T47D (cell line): ENCODE measurements around the gene DSCAML1.
"Not testable (repeated sequence)": the region's sequence is repeated elsewhere in the genome, so short reads cannot be mapped to it uniquely, and the experiment has no call there.

Source experiments
- DNase-seq, 2 experiments: peaks; one replicate each; pipeline versions ENCODE4 v3.0.0 to v3.0.0-alpha.2; 2011 to 2012; ENCODE audit warnings: low read depth in 1 of 2, low spot score in 1 of 2
- JUND ChIP-seq: IDR thresholded peaks from 2 replicates; pipeline ENCODE4 v1.6.1; 2012; ENCODE audit warnings: low read depth
- in situ Hi-C: cut with HindIII; loops from 2 replicates; pipeline ENCODE4 v1.10.0; 2016; ENCODE audit warnings: low sequenced_read_pairs, low pct_unique_long_range_greater_than_20kb

Gene DSCAML1

DNA sequence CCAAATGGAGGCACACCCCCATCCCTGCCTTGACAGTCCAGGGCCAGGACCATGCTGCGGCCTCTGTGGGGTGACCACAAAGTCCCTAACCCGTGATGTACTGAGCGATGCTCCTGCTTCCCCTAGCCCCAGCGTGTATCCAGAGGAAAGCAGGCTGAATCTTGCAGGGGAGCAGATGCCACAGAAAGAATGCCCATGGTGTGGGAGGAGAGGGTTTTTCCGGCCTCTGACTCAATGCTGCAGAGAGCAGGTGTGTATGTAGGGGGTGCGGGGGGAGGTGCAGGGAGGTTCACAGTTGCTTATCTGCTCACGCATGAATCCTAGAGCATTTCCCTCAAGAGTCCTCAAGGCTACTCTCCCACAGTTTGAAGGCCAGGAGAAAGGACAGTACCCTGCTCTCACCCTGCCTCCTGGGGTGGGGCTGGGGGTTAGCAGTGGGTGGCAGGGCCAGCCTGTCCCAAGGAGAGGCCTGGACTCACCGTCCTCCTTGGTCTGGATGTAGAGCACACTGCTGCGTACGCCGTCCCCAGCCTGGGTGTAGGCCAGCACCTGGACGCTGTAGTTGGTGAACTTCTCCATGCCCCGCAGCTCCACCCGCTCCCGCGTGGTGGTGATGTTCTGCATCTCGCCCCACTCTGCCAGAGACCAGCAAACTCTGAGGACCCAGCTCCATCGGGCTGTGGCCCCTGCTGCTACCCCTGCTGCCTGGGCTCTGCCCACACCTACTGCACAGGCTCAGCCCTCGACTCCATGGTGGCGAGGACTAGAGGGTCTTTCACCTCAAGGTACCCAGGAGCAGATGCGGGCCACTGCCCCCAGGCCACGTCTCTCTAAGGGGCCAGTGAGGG, 338.5 kb downstream of the DSCAML1 start:
- TF ChIP-seq JUND, result no peak
- no peak for DNase-seq
- in situ Hi-C loops, result no loop called here

DNA sequence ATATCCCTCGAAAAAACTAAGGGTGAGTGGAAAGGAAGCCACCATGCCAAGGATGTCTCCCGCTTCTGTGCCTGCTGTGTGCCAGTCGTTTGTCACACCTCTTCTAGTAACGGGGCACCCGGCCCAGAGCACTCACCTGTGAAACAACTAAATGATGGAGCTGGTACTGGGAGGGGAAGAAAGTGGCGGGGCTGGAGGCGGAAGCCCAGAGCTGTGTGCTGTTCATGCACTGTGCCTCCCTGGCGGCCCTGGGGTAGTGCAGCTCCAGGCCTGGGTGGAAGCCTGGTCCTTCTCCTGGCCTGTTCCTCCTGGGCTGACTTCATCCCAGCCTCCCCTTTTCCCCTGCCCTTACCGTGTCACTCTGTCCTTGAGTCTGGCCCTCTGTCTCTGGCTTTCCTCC, 339.2 kb downstream of the DSCAML1 start:
- DNase-seq, result peak in 1 of 2 experiments; percentile 18

GRCh38 chr11:117457031-117457785, 339.8 kb downstream of the DSCAML1 start:
- TF ChIP-seq JUND, result no peak
- in situ Hi-C loops, result no loop called here
- peak in 1 of 2 experiments; percentile 28 for DNase-seq

More for the DNA sequence above, 339.2 kb downstream of the DSCAML1 start:
- in situ Hi-C loops, result no loop called here
- no peak for TF ChIP-seq JUND

DNA sequence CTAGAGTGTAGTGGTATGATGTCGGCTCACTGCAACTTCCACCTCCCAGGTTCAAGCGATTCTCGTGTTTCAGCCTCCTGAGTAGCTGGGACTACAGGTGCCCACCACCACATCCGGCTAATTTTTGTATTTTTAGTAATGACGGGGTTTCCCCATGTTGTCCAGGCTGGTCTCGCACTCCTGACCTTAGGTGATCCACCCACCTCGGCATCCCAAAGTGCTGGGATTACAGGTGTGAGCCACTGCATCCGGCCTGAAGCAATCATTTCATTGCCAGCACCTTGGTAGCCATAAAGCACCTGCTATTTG, 340.3 kb downstream of the DSCAML1 start:
- DNase-seq, in situ Hi-C loops: not testable (repeated sequence)

DNA sequence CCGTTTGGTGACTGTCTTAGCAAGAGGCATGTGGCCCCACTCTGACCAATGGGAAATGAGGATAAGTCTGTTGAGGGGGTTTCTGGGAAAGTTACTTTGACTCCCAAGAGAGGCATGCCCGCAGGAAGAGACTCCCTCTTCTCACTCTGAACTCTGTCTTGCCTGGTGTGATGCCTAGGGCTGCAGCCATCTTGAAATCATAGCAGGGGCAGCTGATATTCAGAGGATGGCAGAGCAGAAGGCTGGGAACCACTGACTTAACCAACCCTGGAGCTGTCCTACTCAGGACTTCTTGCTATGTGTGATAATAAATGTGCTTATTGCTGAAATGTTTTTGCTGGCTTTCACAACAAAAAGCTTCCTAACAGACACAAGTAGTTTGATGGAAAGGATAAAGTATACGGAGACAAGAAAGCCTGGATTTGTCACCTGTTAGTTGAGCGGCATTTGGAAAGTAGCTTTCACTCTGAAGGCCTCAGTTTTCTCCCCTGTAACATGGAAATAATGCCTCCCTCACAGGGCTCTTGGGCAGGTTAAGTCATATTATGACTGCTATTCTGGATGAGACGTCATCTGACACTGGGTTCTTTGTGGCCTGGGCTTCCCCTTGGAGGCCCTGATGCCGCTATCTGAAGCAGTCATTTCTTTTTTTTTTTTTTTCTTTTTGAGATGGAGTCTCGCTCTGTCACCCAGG, 340.8 kb downstream of the DSCAML1 start:
- no peak for TF ChIP-seq JUND
- DNase-seq, result no peak
- in situ Hi-C loops, result no loop called here

DNA sequence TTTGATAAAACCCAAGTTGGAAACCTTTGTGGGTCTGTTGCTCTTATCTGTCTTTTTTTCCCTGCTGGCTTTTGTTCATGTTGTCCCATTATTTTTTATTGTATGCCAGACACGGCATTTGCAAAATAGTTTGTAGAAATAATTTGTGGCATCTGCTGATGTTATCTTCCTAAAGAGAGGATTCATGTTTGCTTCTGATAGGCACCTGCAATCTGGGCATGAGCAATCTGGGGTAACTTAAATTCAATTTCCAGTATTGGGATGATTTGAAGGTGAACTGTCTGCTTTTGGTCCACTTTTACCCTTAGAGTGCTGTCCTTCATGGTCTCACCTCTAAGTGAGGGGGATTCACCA, 342.5 kb downstream of the DSCAML1 start:
- DNase-seq, result no peak
- TF ChIP-seq JUND, result no peak
- in situ Hi-C loops, result no loop called here

DNA sequence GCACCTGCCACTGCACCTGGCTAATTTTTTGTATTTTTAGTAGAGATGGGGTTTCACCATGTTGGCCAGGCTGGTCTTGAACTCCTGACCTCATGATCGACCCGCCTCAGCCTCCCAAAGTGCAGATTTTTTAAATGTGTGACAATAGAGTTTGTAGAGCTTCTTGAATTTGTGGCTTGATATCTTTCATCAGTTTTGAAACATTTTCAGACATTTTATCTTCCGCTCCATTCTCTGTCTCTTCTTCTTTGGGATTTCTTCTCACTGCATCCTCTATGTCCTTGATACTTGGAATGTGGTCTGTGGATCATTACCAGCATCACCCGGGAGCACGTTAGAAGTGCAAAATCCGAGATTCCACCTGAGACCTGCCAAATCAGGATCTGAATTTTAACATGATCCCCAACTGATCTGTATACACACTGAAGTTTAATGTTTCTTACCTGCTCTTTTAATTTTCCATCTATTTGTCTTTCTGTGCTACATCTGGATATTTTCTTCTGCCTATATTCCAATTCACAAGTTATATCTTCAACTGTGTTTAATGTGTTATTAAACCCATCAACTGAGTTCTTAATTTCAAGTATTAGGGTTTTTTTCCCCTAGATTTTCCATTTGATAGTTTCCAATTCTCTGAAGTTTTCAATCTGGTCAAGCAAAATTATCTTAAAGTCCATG, 343.0 kb downstream of the DSCAML1 start:
- TF ChIP-seq JUND, result no peak
- in situ Hi-C loops, result no loop called here
- no peak for DNase-seq

- TF ChIP-seq JUND, result no peak
- in situ Hi-C loops, result loop anchor here (25.0 kb wide), 1 partner anchor 363 kb away; the partner anchor contains the start of gene FXYD2
- peak in 1 of 2 experiments; percentile 22 for DNase-seq
These were observed 347.8 kb downstream of the DSCAML1 start for GRCh38 chr11:117449111-117449693.

DNA sequence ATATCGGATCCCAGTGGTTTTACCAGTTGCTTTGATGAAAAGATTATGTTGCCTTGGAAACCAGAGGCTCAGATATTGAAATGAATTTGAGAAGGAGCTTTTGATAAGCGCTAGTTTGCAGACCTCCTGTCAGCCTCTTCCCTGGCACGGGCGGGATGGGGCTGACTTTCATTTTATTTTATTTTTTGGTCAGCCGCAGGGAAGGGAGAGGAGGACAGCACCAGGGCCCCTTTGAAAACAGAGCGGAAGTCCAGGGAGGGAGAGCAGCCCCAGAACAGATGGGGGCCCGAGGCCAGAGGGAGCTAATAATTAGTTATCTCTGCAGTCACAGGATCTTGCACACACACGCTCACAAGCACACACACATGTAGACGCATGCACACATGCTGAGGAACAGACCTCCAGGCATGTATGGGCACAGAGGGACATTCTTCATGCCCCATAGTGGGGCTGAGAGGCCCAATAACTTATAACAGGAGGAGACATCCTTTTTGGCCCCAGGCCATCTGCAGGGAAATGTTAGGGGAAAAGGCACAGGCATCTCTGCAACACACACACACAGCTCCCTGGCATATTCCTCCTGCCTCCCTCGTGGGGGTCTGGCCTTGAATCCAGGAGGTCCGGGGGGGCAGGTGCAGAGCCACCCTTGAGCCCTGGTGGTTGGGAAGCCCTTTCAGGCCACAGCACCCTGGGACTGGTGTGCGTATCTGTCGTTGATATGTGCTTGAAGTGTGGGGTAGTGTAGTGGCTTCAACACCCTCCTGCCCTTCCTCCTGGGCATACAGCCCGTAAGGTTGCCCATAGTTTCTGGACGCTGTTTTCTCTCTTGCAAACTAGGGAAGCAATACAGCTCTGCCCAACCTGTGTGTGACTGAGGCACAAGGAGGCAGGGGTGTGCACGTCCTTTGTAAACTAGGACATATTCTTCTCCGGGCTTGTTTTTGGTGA, 352.0 kb downstream of the DSCAML1 start:
- in situ Hi-C loops, result loop anchor here (25.0 kb wide), 1 partner anchor 367 kb away; the partner anchor contains the start of gene FXYD2
- TF ChIP-seq JUND, result no peak
- DNase-seq, result no peak

GRCh38 chr11:117444256-117444655, 352.8 kb downstream of the DSCAML1 start:
- in situ Hi-C loops, result loop anchor here (25.0 kb wide), 1 partner anchor 368 kb away; the partner anchor contains the start of gene FXYD2
- no peak for TF ChIP-seq JUND
- no peak for DNase-seq
